GM06990 (cell line): ENCODE measurements around the gene GPX7.

Experiments
- DNase-seq: peaks from one replicate; pipeline ENCODE4 v3.0.0-alpha.2; 2011; ENCODE audit not compliant: insufficient read length; ENCODE audit errors: extremely low read depth
- H3K27me3 ChIP-seq: replicated peaks from 2 replicates; pipeline ENCODE4 v1.6.0; 2011; ENCODE audit warnings: low read length; ENCODE audit not compliant: control insufficient read depth, insufficient read depth
- H3K36me3 ChIP-seq: 2 replicates; pipeline ENCODE4 v1.5.1; 2011; ENCODE audit warnings: low read length; ENCODE audit not compliant: control insufficient read depth, insufficient read depth
- H3K4me3 ChIP-seq: replicated peaks from 2 replicates; pipeline ENCODE4 v1.5.1; 2011; ENCODE audit warnings: low read depth, mild to moderate bottlenecking, control low read depth, low read length
- CTCF ChIP-seq: IDR thresholded peaks from 2 replicates; pipeline ENCODE4 v1.5.1; 2011; ENCODE audit warnings: low read length, control low read depth, mild to moderate bottlenecking, inconsistent platforms; ENCODE audit not compliant: insufficient read depth, poor library complexity, severe bottlenecking

GPX7 gene

DNA sequence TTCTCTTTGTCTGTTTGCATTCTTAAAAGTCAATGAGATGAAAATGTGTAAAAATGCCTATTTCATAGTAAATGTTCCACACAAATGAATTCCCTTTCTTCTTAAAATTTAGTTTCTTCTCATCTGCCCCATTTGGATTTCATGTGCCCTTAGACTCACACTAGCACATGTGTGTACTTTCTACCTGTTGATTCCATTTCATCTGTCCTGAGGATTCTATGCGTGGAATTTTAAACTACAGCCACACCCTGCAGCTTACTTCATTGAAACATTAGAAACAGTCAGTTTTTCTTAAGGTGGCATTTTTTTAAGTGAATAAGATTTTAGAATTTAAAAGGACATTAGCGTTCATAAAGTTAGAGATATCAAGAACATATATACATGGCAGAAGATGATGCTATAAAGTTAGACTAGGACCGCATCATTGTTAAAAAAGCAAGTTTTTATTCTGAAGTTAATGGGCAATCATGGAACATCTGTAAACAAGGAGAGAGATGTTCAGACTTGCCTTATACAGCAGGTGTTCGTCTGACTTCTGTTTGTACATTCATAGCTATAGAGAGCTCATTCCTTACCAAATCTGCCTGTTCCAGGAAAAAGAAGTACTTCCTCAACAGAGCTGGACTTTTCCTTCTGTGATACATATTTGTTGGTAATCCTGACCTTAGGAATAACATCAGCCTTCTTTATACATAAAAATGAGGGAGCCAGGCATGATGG lies 45.4 kb upstream of the GPX7 start:
- Histone ChIP-seq H3K4me3 (no peak overlapping the region), H3K36me3 (no peaks in the 10 kb centered on the region), H3K27me3 (no peaks in the 10 kb centered on the region)
- TF ChIP-seq CTCF, result no peak
- DNase-seq, result no peak

DNA sequence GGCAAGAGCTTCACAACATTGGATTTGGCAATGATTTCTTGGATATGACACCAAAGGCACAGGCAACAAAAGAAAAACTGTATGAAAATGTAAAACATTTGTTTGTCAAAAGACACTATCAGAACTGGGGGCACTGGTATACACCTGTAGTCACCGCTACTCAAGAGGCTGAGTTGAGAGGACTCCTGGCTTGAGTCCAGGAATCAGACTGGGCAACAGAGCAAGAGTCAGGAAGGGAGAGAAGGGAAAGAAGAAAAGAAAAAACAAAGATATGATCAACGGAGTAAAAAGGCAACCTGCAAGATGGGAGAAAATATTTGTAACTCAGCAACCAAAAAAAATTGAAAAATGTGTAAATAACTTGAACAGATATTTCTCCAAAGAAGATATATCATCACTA lies 43.2 kb upstream of the GPX7 start:
- no peaks in the 10 kb centered on the region for H3K36me3 ChIP-seq
- H3K4me3 ChIP-seq, result no peak overlapping the region
- TF ChIP-seq CTCF, result no peak
- no peaks in the 10 kb centered on the region for H3K27me3 ChIP-seq
- DNase-seq, result no peak

- Histone ChIP-seq H3K4me3 (no peak overlapping the region), H3K36me3 (no peaks in the 10 kb centered on the region), H3K27me3 (no peaks in the 10 kb centered on the region)
- no peak for DNase-seq
- no peak for TF ChIP-seq CTCF
Observed at GRCh38 chr1:52559875-52560274, 42.3 kb upstream of the GPX7 start.

- DNase-seq, result no peak
- no peak for TF ChIP-seq CTCF
Observed at GRCh38 chr1:52562766-52563165, 39.4 kb upstream of the GPX7 start.

GRCh38 chr1:52567943-52568342 lies 34.2 kb upstream of the GPX7 start:
- no peak for DNase-seq
- Histone ChIP-seq H3K36me3 (no peaks in the 10 kb centered on the region), H3K27me3 (no peaks in the 10 kb centered on the region), H3K4me3 (no peak overlapping the region)
- TF ChIP-seq CTCF, result no peak

More at GRCh38 chr1:52562766-52563165, 39.4 kb upstream of the GPX7 start:
- no peaks in the 10 kb centered on the region for H3K36me3 ChIP-seq
- no peak overlapping the region for H3K4me3 ChIP-seq
- no peaks in the 10 kb centered on the region for H3K27me3 ChIP-seq
